ENCODE data around the gene ZNF462. TPM values are rescaled to one million over a fixed set of nuclear protein-coding genes. Genes with fewer than 3 reads are reported as not detected.

Gene ZNF462
- total RNA-seq, 1 donor from 2014 or later, result 98.3 TPM

GRCh38 chr9:106891286-106891685 is 28.3 kb downstream of the ZNF462 start:
- Mint-ChIP-seq H3K27ac (ENCODE audit: unreplicated experiment) (no peak overlapping the region), H3K9me3 (ENCODE audit: unreplicated experiment) (no peaks in the 10 kb centered on the region), H3K27me3 (ENCODE audit: unreplicated experiment) (no peaks in the 10 kb centered on the region), H3K36me3 (ENCODE audit: low read depth, unreplicated experiment) (peaks cover 4% of the 10 kb centered on the region), H3K4me3 (ENCODE audit: unreplicated experiment) (no peak overlapping the region), H3K4me1 (ENCODE audit: unreplicated experiment) (peaks cover 46% of the 10 kb centered on the region)
- DNase-seq (ENCODE audit: low spot score), result no peak
- TF ChIP-seq, protein P1, sequence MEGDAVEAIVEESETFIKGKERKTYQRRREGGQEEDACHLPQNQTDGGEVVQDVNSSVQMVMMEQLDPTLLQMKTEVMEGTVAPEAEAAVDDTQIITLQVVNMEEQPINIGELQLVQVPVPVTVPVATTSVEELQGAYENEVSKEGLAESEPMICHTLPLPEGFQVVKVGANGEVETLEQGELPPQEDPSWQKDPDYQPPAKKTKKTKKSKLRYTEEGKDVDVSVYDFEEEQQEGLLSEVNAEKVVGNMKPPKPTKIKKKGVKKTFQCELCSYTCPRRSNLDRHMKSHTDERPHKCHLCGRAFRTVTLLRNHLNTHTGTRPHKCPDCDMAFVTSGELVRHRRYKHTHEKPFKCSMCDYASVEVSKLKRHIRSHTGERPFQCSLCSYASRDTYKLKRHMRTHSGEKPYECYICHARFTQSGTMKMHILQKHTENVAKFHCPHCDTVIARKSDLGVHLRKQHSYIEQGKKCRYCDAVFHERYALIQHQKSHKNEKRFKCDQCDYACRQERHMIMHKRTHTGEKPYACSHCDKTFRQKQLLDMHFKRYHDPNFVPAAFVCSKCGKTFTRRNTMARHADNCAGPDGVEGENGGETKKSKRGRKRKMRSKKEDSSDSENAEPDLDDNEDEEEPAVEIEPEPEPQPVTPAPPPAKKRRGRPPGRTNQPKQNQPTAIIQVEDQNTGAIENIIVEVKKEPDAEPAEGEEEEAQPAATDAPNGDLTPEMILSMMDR (IDR thresholded peaks at IDR 0.05; ENCODE audit: unreplicated experiment), result no peak

- no peak overlapping the region for H3K4me3 Mint-ChIP-seq (ENCODE audit: unreplicated experiment)
- H3K36me3 Mint-ChIP-seq (ENCODE audit: low read depth, unreplicated experiment), result peaks cover 4% of the 10 kb centered on the region
- H3K4me1 Mint-ChIP-seq (ENCODE audit: unreplicated experiment), result peaks cover 39% of the 10 kb centered on the region
- TF ChIP-seq, protein P1 (IDR thresholded peaks at IDR 0.05; ENCODE audit: unreplicated experiment), result no peak
- no peak for DNase-seq (ENCODE audit: low spot score)
- H3K27me3 Mint-ChIP-seq (ENCODE audit: unreplicated experiment), result no peaks in the 10 kb centered on the region
- H3K9me3 Mint-ChIP-seq (ENCODE audit: unreplicated experiment), result no peaks in the 10 kb centered on the region
- H3K27ac Mint-ChIP-seq (ENCODE audit: unreplicated experiment), result no peak overlapping the region
Observed at GRCh38 chr9:106892632-106893031, 29.7 kb downstream of the ZNF462 start.

GRCh38 chr9:106893088-106893487 is 30.1 kb downstream of the ZNF462 start:
- H3K4me3 Mint-ChIP-seq (ENCODE audit: unreplicated experiment), result no peak overlapping the region
- peaks cover 4% of the 10 kb centered on the region for H3K36me3 Mint-ChIP-seq (ENCODE audit: low read depth, unreplicated experiment)
- peaks cover 39% of the 10 kb centered on the region for H3K4me1 Mint-ChIP-seq (ENCODE audit: unreplicated experiment)
- TF ChIP-seq, protein P1 (IDR thresholded peaks at IDR 0.05; ENCODE audit: unreplicated experiment), result no peak
- DNase-seq (ENCODE audit: low spot score), result no peak
- no peak overlapping the region for H3K27ac Mint-ChIP-seq (ENCODE audit: unreplicated experiment)
- no peaks in the 10 kb centered on the region for H3K27me3 Mint-ChIP-seq (ENCODE audit: unreplicated experiment)
- no peaks in the 10 kb centered on the region for H3K9me3 Mint-ChIP-seq (ENCODE audit: unreplicated experiment)

- TF ChIP-seq, protein P1 (IDR thresholded peaks at IDR 0.05; ENCODE audit: unreplicated experiment), result no peak
- Mint-ChIP-seq H3K4me1 (ENCODE audit: unreplicated experiment) (peaks cover 18% of the 10 kb centered on the region), H3K36me3 (ENCODE audit: low read depth, unreplicated experiment) (peaks cover 24% of the 10 kb centered on the region), H3K27me3 (ENCODE audit: unreplicated experiment) (peaks cover 1% of the 10 kb centered on the region), H3K27ac (ENCODE audit: unreplicated experiment) (no peak overlapping the region), H3K9me3 (ENCODE audit: unreplicated experiment) (peaks cover 9% of the 10 kb centered on the region), H3K4me3 (ENCODE audit: unreplicated experiment) (no peak overlapping the region)
- no peak for DNase-seq (ENCODE audit: low spot score)
Observed at GRCh38 chr9:106896695-106897094, 33.7 kb downstream of the ZNF462 start.

DNA sequence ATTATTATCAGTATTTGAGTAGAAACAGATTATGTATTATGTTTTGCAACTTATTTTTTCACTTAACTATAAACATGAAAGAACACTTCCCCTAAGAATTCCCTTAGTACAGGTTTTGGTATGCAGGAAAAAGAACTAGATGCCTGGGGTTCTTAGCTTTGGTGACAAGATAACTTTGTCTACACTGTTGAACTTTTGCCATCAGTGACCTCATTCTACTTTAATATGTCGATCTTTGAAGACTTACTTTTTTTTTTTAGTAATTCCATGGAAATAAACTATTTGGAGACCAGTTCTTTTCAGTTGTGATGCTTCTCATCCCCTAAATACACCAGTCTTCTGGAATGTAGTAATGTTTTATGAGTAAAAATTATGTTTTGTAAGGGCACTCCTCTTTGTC is 34.3 kb downstream of the ZNF462 start:
- no peak for DNase-seq (ENCODE audit: low spot score)
- H3K27ac Mint-ChIP-seq (ENCODE audit: unreplicated experiment), result no peak overlapping the region
- peaks cover 25% of the 10 kb centered on the region for H3K36me3 Mint-ChIP-seq (ENCODE audit: low read depth, unreplicated experiment)
- H3K9me3 Mint-ChIP-seq (ENCODE audit: unreplicated experiment), result peaks cover 9% of the 10 kb centered on the region
- H3K4me1 Mint-ChIP-seq (ENCODE audit: unreplicated experiment), result peaks cover 17% of the 10 kb centered on the region
- TF ChIP-seq, protein P1 (IDR thresholded peaks at IDR 0.05; ENCODE audit: unreplicated experiment), result no peak
- peaks cover 1% of the 10 kb centered on the region for H3K27me3 Mint-ChIP-seq (ENCODE audit: unreplicated experiment)
- no peak overlapping the region for H3K4me3 Mint-ChIP-seq (ENCODE audit: unreplicated experiment)

All from endothelial cell (in vitro differentiated cells).